K562 (cell line): ENCODE results near the gene DUOX2. TPM values are rescaled to one million over a fixed set of nuclear protein-coding genes. Genes with fewer than 3 reads are reported as not detected.

Source experiments
- ARHGAP35 ChIP-seq: fragments of 450-650 bp; IDR thresholded peaks from 2 replicates; pipeline ENCODE4 v1.6.1; 2018; ENCODE audit not compliant: partially characterized antibody
- BRCA1 ChIP-seq, 2 experiments: fragments of 450-650 bp in 1 of 2; sonication (generic) in 1 of 2; formaldehyde crosslinking in 1 of 2; IDR thresholded peaks; 2 replicates each; pipeline versions ENCODE4 v1.5.0 to v1.6.1; 2017 to 2020; ENCODE audit warnings: mild to moderate bottlenecking in 1 of 2, missing genetic modification reagents in 1 of 2
- ELF1 ChIP-seq: fragments of 200-800 bp; sonication (Bioruptor generic); IDR thresholded peaks from 2 replicates; pipeline ENCODE4 v1.6.1; 2016; ENCODE audit warnings: missing genetic modification characterization, missing compliant biosample characterization
- L3MBTL2 ChIP-seq: fragments of 450-650 bp; IDR thresholded peaks from 2 replicates; pipeline ENCODE4 v1.6.1; 2016; ENCODE audit warnings: mild to moderate bottlenecking, moderate library complexity
- MECOM ChIP-seq: fragments of 250-450 bp; sonication (Bioruptor Pico); IDR thresholded peaks from 2 replicates; pipeline ENCODE4 v1.8.0; 2022; ENCODE audit warnings: inconsistent platforms
- MNT ChIP-seq, 2 experiments: fragments of 450-650 bp; conservative IDR thresholded peaks; 2 replicates each; pipeline ENCODE4 v1.6.1; 2017; ENCODE audit warnings: mild to moderate bottlenecking in 2 of 2, moderate library complexity in 2 of 2
- NCOA2 ChIP-seq, 2 experiments: fragments of 450-650 bp; IDR thresholded peaks; 2 replicates each; pipeline ENCODE4 v1.6.1; 2018; ENCODE audit warnings: mild to moderate bottlenecking in 2 of 2, moderate library complexity in 1 of 2; ENCODE audit not compliant: partially characterized antibody in 2 of 2
- NCOA6 ChIP-seq: fragments of 450-650 bp; IDR thresholded peaks from 2 replicates; pipeline ENCODE4 v1.6.1; 2017; ENCODE audit warnings: mild to moderate bottlenecking
- NEUROD1 ChIP-seq: fragments of 150-350 bp; IDR thresholded peaks from 2 replicates; pipeline ENCODE4 v1.6.1; 2014; ENCODE audit warnings: borderline replicate concordance, low read length, low read depth; ENCODE audit not compliant: partially characterized antibody
- PHTF2 ChIP-seq: fragments of 250-450 bp; sonication (Bioruptor Pico); IDR thresholded peaks from 2 replicates; pipeline ENCODE4 v1.5.0; 2021; ENCODE audit warnings: mild to moderate bottlenecking
- POLR3G ChIP-seq: IDR thresholded peaks from 2 replicates; pipeline ENCODE4 v1.6.1; 2011; ENCODE audit not compliant: insufficient read length, insufficient replicate concordance; ENCODE audit errors: extremely low read depth
- SAFB ChIP-seq: fragments of 200-400 bp; formaldehyde crosslinking; IDR thresholded peaks from 2 replicates; pipeline ENCODE4 v1.6.1; 2017; ENCODE audit warnings: low read depth, low read length, borderline replicate concordance
- SMAD1 ChIP-seq: fragments of 150-350 bp; IDR thresholded peaks from 2 replicates; pipeline ENCODE4 v1.6.1; 2014; ENCODE audit warnings: low read length, low read depth; ENCODE audit not compliant: partially characterized antibody
- SMARCE1 ChIP-seq: fragments of 450-650 bp; IDR thresholded peaks from 2 replicates; pipeline ENCODE4 v1.7.1; 2016; ENCODE audit warnings: mild to moderate bottlenecking
- SOX6 ChIP-seq: fragments of 450-650 bp; IDR thresholded peaks from 2 replicates; pipeline ENCODE4 v1.6.1; 2014; ENCODE audit warnings: mild to moderate bottlenecking
- SRF ChIP-seq, 2 experiments: fragments of 250-450, 450-650 bp in 1 of 2; sonication (Bioruptor Pico) in 1 of 2; sonication (generic) in 1 of 2; formaldehyde crosslinking; IDR thresholded peaks; 2 replicates each; pipeline versions ENCODE4 v1.5.0 to v1.5.1; 2020 to 2022; ENCODE audit warnings: mild to moderate bottlenecking in 1 of 2, missing genetic modification reagents in 1 of 2
- ZNF354B ChIP-seq: fragments of 250-450 bp; sonication (Bioruptor Pico); IDR thresholded peaks from 2 replicates; pipeline ENCODE4 v1.4.0; 2020
- ZNF407 ChIP-seq: fragments of 450-650 bp; IDR thresholded peaks from 2 replicates; pipeline ENCODE4 v1.6.1; 2016; ENCODE audit warnings: low read depth
- ZNF766 ChIP-seq: fragments of 200-800 bp; sonication (Bioruptor generic); conservative IDR thresholded peaks from 2 replicates; pipeline ENCODE4 v1.6.1; 2016; ENCODE audit warnings: missing genetic modification characterization, missing compliant biosample characterization
- polyA plus RNA-seq, 8 experiments: library from polyadenylated mRNA; depleted of rRNA in 4 of 8; stranded (reverse) in 5 of 8; unstranded in 3 of 8; fragments of >200 nt; fragmentation: Nextera tagmentation in 2 of 8; fragmentation: Illumina TruSeq in 1 of 8; extraction: Ambion mirVana in 2 of 8; extraction: Trizol in 1 of 8; gene quantifications; 2 replicates each; pipeline versions ENCODE4 v1.2.1 to v1.2.3, GENCODE V29; 2011 to 2014; ENCODE audit warnings: inconsistent platforms in 1 of 8, missing spikeins in 1 of 8
- total RNA-seq, 7 experiments: library from RNA; depleted of rRNA in 6 of 7; stranded (reverse); fragments of >200 nt in 6 of 7; fragmentation: Illumina TruSeq in 2 of 7; extraction: Trizol in 2 of 7; gene quantifications; 2 replicates each; pipeline versions ENCODE4 v1.2.1 to v1.2.3, GENCODE V29; 2011 to 2021; ENCODE audit warnings: low replicate concordance in 1 of 7

DUOX2 gene
- total and polyA plus RNA-seq, 9 of the 15 experiments (the other 6 are each of a cell fraction or from before 2014, with no cell fraction given): 0.01 to 0.03 (median 0.02) TPM; not detected in 6

GRCh38 chr15:45048794-45049631 is 65.0 kb downstream of the DUOX2 start (continued):
- TF ChIP-seq PHTF2 (CRISPR knock-in tag) (0 out of 2 replicates have a peak, but pooled peaks have one; percentile 47), NCOA2 (IDR thresholded peaks at IDR 0.05; ENCODE audit: partially characterized antibody in 2 of 2) (no peak), MNT (conservative IDR thresholded peaks at IDR 0.05) (peak; percentile 41 to 72; a peak in 3 of 4 replicates), NEUROD1 (peak; percentile 60), BRCA1 (IDR thresholded peaks at IDR 0.05) (no peak), BRCA1 (CRISPR knock-in tag; IDR thresholded peaks at IDR 0.05) (no peak), L3MBTL2 (peak; percentile 74), ARHGAP35 (no peak), MECOM (CRISPR knock-in tag) (peak; percentile 93), ELF1 (tag) (no peak), ZNF407 (no peak), SMARCE1 (peak; percentile 97), SOX6 (peak; percentile 98), NCOA6 (peak; percentile 48), ZNF354B (CRISPR knock-in tag) (no peak; the same call in 1 of the 2 replicates), SAFB (no peak), POLR3G (no peak), SMAD1 (peak; percentile 70), ZNF766 (CRISPR knock-in tag) (peak; percentile 94), SRF (CRISPR knock-in tag; IDR thresholded peaks at IDR 0.05) (peak in 1 of 2 experiments; percentile 21; a peak in 1 of 4 replicates)
